SIG-M5 (cell line): Measurements from ENCODE around the gene MINDY4.

Experiments used
- DNase-seq: peaks from one replicate; lab custom pipeline; 2025; lab: John Stamatoyannopoulos, UW

Gene MINDY4

GRCh38 chr7:30916767-30917166, 145.6 kb downstream of the MINDY4 start:
- no peak for DNase-seq

- no peak for DNase-seq
Measured at GRCh38 chr7:30917216-30917893, 146.1 kb downstream of the MINDY4 start.

- no peak for DNase-seq
Measured at GRCh38 chr7:30918676-30919075, 147.5 kb downstream of the MINDY4 start.

- DNase-seq = no peak
Measured at GRCh38 chr7:30920021-30920583, 148.9 kb downstream of the MINDY4 start.

- DNase-seq = no peak
Measured at GRCh38 chr7:30920584-30921539, 149.6 kb downstream of the MINDY4 start.

GRCh38 chr7:30921540-30922401, 150.6 kb downstream of the MINDY4 start:
- DNase-seq = no peak

GRCh38 chr7:30922596-30922995, 151.4 kb downstream of the MINDY4 start:
- no peak for DNase-seq

GRCh38 chr7:30923009-30923773, 152.0 kb downstream of the MINDY4 start:
- DNase-seq = no peak

GRCh38 chr7:30923774-30924413, 152.7 kb downstream of the MINDY4 start:
- no peak for DNase-seq

GRCh38 chr7:30924624-30925023, 153.4 kb downstream of the MINDY4 start:
- no peak for DNase-seq

- no peak for DNase-seq
Measured at GRCh38 chr7:30925117-30925516, 153.9 kb downstream of the MINDY4 start.

GRCh38 chr7:30925913-30926312, 154.7 kb downstream of the MINDY4 start:
- no peak for DNase-seq

GRCh38 chr7:30926313-30926712, 155.1 kb downstream of the MINDY4 start:
- no peak for DNase-seq

- DNase-seq = no peak
Measured at GRCh38 chr7:30927040-30927439, 155.8 kb downstream of the MINDY4 start.

- DNase-seq = no peak
Measured at GRCh38 chr7:30927559-30927958, 156.3 kb downstream of the MINDY4 start.

- DNase-seq = no peak
Measured at GRCh38 chr7:30928254-30928872, 157.1 kb downstream of the MINDY4 start.

GRCh38 chr7:30929686-30930085, 158.5 kb downstream of the MINDY4 start:
- DNase-seq = no peak

GRCh38 chr7:30930621-30931020, 159.4 kb downstream of the MINDY4 start:
- DNase-seq = no peak

- no peak for DNase-seq
Measured at GRCh38 chr7:30931161-30931928, 160.1 kb downstream of the MINDY4 start.
